HEK293 (cell line): Measurements from ENCODE around the gene PRCD.
A peak's percentile ranks its signal among the peaks of the same experiment; 100 is the strongest.
"Not testable (repeated sequence)": the region's sequence is repeated elsewhere in the genome, so short reads cannot be mapped to it uniquely, and the experiment has no call there.

Experiments used
- CTCF ChIA-PET: fragments of 350-600 bp; formaldehyde crosslinking; extraction: SDS; loops from one replicate; lab custom pipeline; 2021; ENCODE audit warnings: antibody characterized with exemption; lab: Yijun Ruan, JAX
- POLR2A ChIA-PET: fragments of 300-600 bp; formaldehyde crosslinking; extraction: SDS; loops from one replicate; lab custom pipeline; 2020; ENCODE audit warnings: antibody characterized with exemption, inconsistent platforms; lab: Yijun Ruan, JAX
- H3K27ac ChIP-seq: fragments of 200-500 bp; sonication (Bioruptor generic); 2 replicates; pipeline ENCODE4 v1.5.1; 2014; ENCODE audit warnings: low read depth, low read length, control low read depth, inconsistent platforms; ENCODE audit errors: extremely low read depth
- H3K36me3 ChIP-seq, 2 experiments: fragments of 200-500 bp in 1 of 2; sonication (Bioruptor generic) in 1 of 2; 1 replicate in 1 of 2; 2 replicates in 1 of 2; pipeline ENCODE4 v1.5.1; 2014 to 2017; ENCODE audit warnings: inconsistent platforms in 2 of 2, low read length in 2 of 2; ENCODE audit not compliant: control insufficient read depth in 2 of 2, insufficient read depth in 1 of 2
- H3K4me1 ChIP-seq: fragments of 200-500 bp; sonication (Bioruptor generic); 2 replicates; pipeline ENCODE4 v1.5.1; 2014; ENCODE audit warnings: mild to moderate bottlenecking, low read length, inconsistent platforms; ENCODE audit not compliant: control insufficient read depth, insufficient read depth
- H3K4me3 ChIP-seq: 2 replicates; pipeline ENCODE4 v1.5.1; 2011; ENCODE audit warnings: low read depth, mild to moderate bottlenecking, control low read depth, low read length, moderate library complexity
- H3K9me3 ChIP-seq: fragments of 200-500 bp; sonication (Bioruptor generic); 2 replicates; pipeline ENCODE4 v1.5.1; 2014; ENCODE audit warnings: low read depth, low read length, inconsistent platforms; ENCODE audit not compliant: control insufficient read depth, insufficient read depth
- HIC1 ChIP-seq: fragments of 450-650 bp; formaldehyde crosslinking; IDR thresholded peaks from 2 replicates; pipeline ENCODE4 v1.5.1; 2016; ENCODE audit warnings: missing biosample characterization, missing genetic modification characterization
- MYNN ChIP-seq: fragments of 450-650 bp; formaldehyde crosslinking; IDR thresholded peaks from 2 replicates; pipeline ENCODE4 v1.5.1; 2016; ENCODE audit warnings: missing biosample characterization, missing genetic modification characterization, borderline replicate concordance
- SP3 ChIP-seq: fragments of 450-650 bp; formaldehyde crosslinking; IDR thresholded peaks from 2 replicates; pipeline ENCODE4 v1.5.1; 2016; ENCODE audit warnings: missing biosample characterization, missing genetic modification characterization
- ZBTB48 ChIP-seq: fragments of 450-650 bp; formaldehyde crosslinking; IDR thresholded peaks from 2 replicates; pipeline ENCODE4 v1.5.1; 2016; ENCODE audit warnings: missing biosample characterization, missing genetic modification characterization
- ZEB2 ChIP-seq: fragments of 450-650 bp; formaldehyde crosslinking; IDR thresholded peaks from 2 replicates; pipeline ENCODE4 v1.5.1; 2016; ENCODE audit warnings: missing biosample characterization, missing genetic modification characterization
- ZNF10 ChIP-seq: fragments of 450-650 bp; formaldehyde crosslinking; IDR thresholded peaks from 2 replicates; pipeline ENCODE4 v1.5.1; 2017; ENCODE audit warnings: missing biosample characterization, missing genetic modification characterization
- ZNF121 ChIP-seq: fragments of 450-650 bp; formaldehyde crosslinking; IDR thresholded peaks from 2 replicates; pipeline ENCODE4 v1.5.1; 2016; ENCODE audit warnings: missing biosample characterization, missing genetic modification characterization
- ZNF138 ChIP-seq: fragments of 450-650 bp; formaldehyde crosslinking; IDR thresholded peaks from 2 replicates; pipeline ENCODE4 v1.5.1; 2016; ENCODE audit warnings: missing biosample characterization, missing genetic modification characterization, borderline replicate concordance
- ZNF214 ChIP-seq: fragments of 450-650 bp; formaldehyde crosslinking; IDR thresholded peaks from 2 replicates; pipeline ENCODE4 v1.5.1; 2017; ENCODE audit warnings: missing biosample characterization, mild to moderate bottlenecking, missing genetic modification characterization, borderline replicate concordance
- ZNF23 ChIP-seq: fragments of 450-650 bp; formaldehyde crosslinking; IDR thresholded peaks from 2 replicates; pipeline ENCODE4 v1.5.1; 2016; ENCODE audit warnings: missing biosample characterization, missing genetic modification characterization, borderline replicate concordance
- ZNF274 ChIP-seq, 2 experiments: fragments of 200-500 bp in 1 of 2; fragments of 450-650 bp in 1 of 2; sonication (Bioruptor generic) in 1 of 2; formaldehyde crosslinking in 1 of 2; IDR thresholded peaks; 2 replicates each; pipeline versions ENCODE4 v1.5.1 to v1.6.1; 2014 to 2016; ENCODE audit warnings: borderline replicate concordance in 1 of 2, inconsistent platforms in 1 of 2, low read length in 1 of 2, missing biosample characterization in 1 of 2, missing genetic modification characterization in 1 of 2
- ZNF350 ChIP-seq: fragments of 450-650 bp; formaldehyde crosslinking; IDR thresholded peaks from 2 replicates; pipeline ENCODE4 v1.5.0; 2017; ENCODE audit warnings: missing biosample characterization, mild to moderate bottlenecking, missing genetic modification characterization
- ZNF513 ChIP-seq: fragments of 450-650 bp; IDR thresholded peaks from 2 replicates; pipeline ENCODE4 v1.5.1; 2018; ENCODE audit warnings: missing biosample characterization, missing genetic modification characterization
- ZNF670 ChIP-seq: fragments of 450-650 bp; formaldehyde crosslinking; IDR thresholded peaks from 2 replicates; pipeline ENCODE4 v1.5.1; 2016; ENCODE audit warnings: missing biosample characterization, missing genetic modification characterization, low read depth
- ZSCAN4 ChIP-seq: fragments of 450-650 bp; formaldehyde crosslinking; IDR thresholded peaks from 2 replicates; pipeline ENCODE4 v1.5.1; 2017; ENCODE audit warnings: missing biosample characterization, missing genetic modification characterization

Gene PRCD

GRCh38 chr17:76513306-76513692, 26.5 kb upstream of the PRCD start (continued):
- TF ChIP-seq HIC1 (no peak), ZNF214 (tag by site-specific recombination) (no peak), ZNF513 (tag by site-specific recombination) (no peak), ZBTB48 (tag by site-specific recombination) (no peak; the same call in 1 of the 2 replicates), ZNF10 (tag by site-specific recombination) (no peak), ZSCAN4 (tag by site-specific recombination) (no peak), ZNF274 (IDR thresholded peaks at IDR 0.05; ENCODE audit: low read length) (no peak), ZNF274 (tag by site-specific recombination; IDR thresholded peaks at IDR 0.05; ENCODE audit: borderline replicate concordance) (no peak)

- H3K4me1 ChIP-seq, POLR2A ChIA-PET, H3K4me3 ChIP-seq, H3K27ac ChIP-seq, H3K9me3 ChIP-seq, H3K36me3 ChIP-seq: not testable (repeated sequence)
- peak; percentile 92 for TF ChIP-seq ZNF121 (tag by site-specific recombination)
- CTCF ChIA-PET: interaction anchor here (0.7 to 2.2 kb wide), 7 partner anchors 9 to 167 kb away, joined by 3 to 21 read pairs (median 4); no protein-coding TSS in a partner anchor
Observed at GRCh38 chr17:76514355-76514754, 25.5 kb upstream of the PRCD start.

- CTCF ChIA-PET: interaction anchor here (0.6 to 2.2 kb wide), 6 partner anchors 8 to 211 kb away, joined by 3 to 21 read pairs (median 4); no protein-coding TSS in a partner anchor
- no peak overlapping the region for H3K4me3 ChIP-seq
- H3K36me3 ChIP-seq: no peaks in the 10 kb centered on the region
- no peak overlapping the region for H3K27ac ChIP-seq
- no peak for TF ChIP-seq ZEB2 (tag by site-specific recombination)
- no peak for TF ChIP-seq ZNF138 (tag by site-specific recombination)
- TF ChIP-seq ZNF670: no peak
- peak; percentile 71 for TF ChIP-seq MYNN (tag by site-specific recombination)
- TF ChIP-seq SP3: no peak
- no peak for TF ChIP-seq ZNF23
- TF ChIP-seq ZNF350 (tag by site-specific recombination): no peak
- H3K9me3 ChIP-seq: no peaks in the 10 kb centered on the region
- no peaks in the 10 kb centered on the region for H3K4me1 ChIP-seq
- POLR2A ChIA-PET: no interaction called here
Observed at GRCh38 chr17:76515274-76515949, 24.4 kb upstream of the PRCD start.
